GM19025 (cell line): Measurements from ENCODE around the gene IGFN1.

ENCODE experiments used
- ATAC-seq: cut with Tn5 transposase; IDR thresholded peaks from one replicate; pipeline ENCODE4 v1.9.1; 2021; ENCODE audit warnings: mild to moderate bottlenecking, low read depth, moderate library complexity; ENCODE audit not compliant: unreplicated experiment

IGFN1 gene

DNA sequence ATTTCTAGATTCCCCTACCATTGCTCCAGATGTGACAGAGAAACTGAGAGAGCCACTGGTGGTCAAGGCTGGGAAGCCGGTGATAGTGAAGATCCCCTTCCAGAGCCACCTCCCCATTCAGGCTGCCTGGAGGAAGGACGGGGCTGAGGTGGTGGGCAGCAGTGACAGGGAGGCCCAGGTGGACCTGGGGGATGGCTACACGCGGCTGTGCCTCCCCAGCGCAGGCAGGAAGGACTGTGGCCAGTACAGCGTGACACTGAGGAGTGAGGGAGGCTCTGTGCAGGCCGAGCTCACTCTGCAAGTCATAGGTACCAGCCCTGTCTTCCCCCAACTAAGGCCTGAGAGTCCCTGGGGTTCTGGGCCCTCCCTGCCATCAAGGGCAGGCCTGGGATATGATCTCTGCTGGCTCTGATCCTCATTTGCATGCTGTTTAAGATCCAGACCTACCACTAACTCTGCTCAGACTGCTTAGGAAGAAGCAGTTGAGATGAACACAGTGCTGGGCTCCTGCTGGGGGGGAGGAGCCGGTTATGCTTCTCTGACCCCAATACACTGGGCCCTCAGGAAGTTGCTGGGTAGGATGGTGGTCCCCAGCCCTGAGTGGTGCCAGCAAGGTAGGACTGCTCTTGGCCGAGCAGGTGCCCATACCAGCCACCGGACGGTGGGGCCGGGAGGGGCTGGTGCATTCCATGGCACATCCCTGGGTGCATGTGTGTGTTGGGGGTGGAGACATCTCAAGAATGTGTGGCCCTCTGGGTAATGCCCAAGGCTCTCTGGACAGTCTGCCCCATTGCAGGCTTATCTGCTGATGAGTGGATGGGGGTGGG is 25.1 kb downstream of the IGFN1 start:
- ATAC-seq: no peak

DNA sequence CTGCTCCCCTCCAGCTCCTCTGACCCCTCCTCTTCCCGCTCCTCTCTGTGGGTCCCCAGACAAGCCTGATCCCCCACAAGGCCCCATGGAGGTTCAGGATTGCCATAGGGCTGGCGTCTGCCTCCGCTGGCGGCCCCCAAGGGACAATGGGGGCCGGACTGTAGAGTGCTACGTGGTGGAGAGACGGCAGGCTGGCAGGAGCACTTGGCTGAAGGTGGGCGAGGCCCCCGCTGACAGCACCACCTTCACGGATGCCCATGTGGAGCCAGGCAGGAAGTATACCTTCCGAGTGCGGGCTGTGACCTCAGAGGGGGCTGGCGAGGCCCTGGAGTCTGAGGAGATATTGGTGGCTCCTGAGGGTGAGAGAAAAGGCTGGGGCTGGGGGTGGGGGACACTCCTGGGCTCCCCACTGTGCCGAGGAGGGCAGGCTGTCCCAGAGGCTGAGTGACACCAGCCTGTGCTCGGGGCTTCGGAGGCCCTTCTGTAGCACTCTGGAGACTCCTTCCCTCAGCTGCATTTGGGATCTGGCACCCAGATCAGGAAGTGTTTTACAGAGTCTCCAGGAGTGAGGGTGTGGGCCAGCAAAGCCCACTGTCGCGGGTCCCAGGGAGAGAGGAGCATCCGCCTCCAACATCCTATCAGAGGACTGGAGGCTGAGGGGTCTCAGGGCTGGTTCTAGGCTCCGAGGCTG is 25.9 kb downstream of the IGFN1 start:
- no peak for ATAC-seq

GRCh38 chr1:201217146-201217545 is 26.5 kb downstream of the IGFN1 start:
- ATAC-seq: no peak

DNA sequence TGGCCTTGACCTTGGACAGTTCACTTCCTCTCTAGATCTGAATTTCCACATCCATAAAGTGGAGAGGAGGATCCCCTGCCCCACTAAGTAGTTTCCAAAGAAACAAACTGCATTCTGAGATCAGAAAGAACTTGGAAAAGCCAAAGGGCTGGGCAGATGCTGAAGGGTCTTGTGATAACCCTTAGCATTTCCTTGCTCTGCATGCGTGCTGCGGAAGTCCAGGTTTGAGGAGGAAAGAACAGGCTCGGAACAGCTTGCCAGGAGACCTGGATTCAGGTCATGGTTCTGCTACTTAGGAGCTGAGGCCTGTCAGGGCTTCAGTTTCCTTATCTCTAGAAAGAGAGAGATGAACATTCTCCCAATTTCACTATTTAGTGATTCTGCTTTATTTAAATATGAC is 27.2 kb downstream of the IGFN1 start:
- no peak for ATAC-seq

DNA sequence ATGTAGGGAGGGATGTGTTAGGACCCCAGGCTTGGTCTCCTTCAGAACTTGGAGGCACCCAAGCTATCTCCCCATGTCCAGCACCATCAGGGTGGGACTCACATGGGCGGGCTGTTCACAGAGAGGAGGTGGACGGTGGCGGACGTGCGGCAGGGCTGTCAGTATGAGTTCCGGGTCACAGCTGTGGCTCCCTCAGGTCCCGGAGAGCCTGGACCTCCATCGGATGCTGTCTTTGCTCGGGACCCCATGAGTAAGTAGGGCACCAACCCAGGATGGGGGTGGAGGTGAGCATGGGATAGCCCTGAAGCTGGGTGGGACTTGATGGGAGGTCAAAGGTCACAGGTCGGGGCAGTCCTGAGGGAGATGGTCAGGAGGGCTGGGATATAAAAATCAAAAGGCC is 27.8 kb downstream of the IGFN1 start:
- no peak for ATAC-seq

DNA sequence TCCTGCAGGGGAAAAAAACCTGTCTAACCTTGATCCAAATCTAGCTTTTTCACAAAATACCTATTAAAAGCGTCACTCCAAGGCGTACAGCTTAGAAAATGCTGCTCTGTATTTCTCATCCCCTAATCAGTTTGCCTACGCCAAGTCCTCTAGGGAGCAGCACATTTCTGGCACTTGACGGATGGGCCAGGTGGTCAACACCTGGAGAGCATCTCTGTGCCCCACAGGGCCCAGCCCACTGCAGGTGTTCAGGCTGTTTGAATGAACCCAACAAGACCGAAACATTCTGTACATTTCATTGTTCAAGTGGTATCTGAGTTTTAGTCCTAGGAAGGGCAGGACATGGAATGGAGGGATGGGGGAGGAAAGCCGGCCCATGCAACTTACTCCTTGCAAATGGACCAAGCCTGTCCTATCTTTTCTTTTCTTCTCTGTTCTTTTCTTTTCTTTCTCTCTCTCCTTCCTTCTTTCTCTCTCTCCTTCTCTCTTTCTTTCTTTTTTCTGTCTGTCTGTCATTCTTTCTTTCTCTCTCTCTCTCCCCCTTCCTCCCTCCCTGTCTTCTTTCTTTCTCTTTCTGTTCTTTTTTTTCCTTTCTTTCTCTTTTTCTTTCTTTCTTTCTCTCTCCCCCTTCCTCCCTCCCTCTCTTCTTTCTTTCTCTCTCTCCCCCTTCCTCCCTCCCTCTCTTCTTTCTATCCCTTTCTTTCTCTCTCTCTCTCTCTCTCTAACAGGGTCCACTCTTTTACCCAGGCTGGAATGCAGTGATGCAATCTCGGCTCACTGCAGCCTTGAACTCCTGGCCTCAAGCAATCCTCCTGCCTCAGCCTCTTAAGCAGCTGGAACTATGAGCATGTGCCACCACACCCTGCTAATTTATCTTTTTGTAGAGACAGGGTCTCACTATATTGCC is 29.1 kb downstream of the IGFN1 start:
- ATAC-seq: no peak

GRCh38 chr1:201220388-201220715 is 29.7 kb downstream of the IGFN1 start:
- ATAC-seq: no peak

GRCh38 chr1:201221201-201221846 is 30.7 kb downstream of the IGFN1 start:
- ATAC-seq: no peak

- ATAC-seq: no peak
Measured at GRCh38 chr1:201222125-201222524, 31.5 kb downstream of the IGFN1 start.

DNA sequence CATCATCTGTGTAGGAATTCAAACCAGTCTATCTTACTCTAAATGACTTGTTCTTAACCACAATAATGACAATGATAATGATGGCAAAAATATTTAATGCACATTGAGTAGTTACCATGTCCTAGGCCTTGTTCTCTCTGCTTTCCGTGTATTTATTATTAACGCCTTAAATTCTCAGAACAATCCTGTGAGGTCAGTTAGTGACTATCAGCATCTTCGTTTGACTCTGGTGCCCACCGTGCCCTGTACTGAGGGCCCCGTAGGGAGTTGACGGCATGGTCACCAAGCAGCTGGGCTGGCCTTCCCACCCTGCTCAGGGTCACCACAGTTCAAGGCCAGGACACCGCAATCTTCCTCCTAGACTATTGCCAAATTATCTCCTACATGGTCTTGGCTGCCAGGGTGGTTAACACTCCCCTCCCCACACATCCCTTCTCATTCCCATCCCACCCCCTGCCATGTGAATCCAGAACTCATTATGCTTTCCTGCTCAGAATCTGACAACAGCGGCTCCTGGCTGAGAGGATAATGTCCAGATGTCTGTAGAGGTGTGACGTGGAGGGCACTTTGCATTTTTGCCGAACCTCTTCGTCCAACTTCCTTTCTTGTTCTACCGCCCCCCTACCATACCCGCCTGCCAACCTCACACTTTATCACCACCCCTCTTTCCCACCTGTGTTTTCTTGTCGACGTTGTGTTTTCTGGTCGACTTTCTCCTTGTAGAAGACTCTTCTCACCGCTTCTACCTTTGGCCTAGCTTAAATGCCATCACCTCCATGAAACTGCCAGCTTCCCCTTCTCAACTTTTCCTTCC is 33.4 kb downstream of the IGFN1 start:
- ATAC-seq: no peak

GRCh38 chr1:201224666-201225370 is 34.2 kb downstream of the IGFN1 start:
- no peak for ATAC-seq

- no peak for ATAC-seq
Measured at GRCh38 chr1:201226178-201226514, 35.5 kb downstream of the IGFN1 start.

DNA sequence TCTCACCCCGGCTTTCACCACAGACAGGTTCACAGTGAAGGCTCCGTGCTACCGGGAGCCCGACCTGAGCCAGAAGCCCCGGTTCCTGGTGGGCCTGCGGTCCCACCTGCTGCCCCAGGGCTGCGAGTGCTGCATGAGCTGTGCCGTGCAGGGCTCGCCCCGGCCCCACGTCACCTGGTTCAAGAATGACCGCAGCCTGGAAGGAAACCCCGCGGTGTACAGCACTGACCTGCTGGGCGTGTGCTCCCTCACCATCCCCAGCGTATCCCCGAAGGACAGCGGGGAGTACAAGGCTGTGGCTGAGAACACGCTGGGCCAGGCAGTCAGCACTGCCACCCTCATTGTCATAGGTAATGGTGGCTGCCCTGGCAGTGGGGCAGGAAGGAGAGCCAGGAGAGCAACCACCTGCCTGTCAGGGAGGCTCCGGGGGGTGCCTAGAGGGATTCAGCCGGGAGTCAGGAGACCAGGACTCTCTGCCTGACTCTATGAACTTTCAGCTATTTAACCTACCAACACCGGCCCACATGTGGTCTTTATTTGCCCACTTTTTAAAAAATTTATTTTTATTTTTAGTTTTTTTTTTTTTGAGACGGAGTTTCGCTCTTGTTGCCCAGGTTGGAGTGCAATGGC is 36.4 kb downstream of the IGFN1 start:
- ATAC-seq: no peak

GRCh38 chr1:201228011-201228983 is 37.7 kb downstream of the IGFN1 start:
- no peak for ATAC-seq

DNA sequence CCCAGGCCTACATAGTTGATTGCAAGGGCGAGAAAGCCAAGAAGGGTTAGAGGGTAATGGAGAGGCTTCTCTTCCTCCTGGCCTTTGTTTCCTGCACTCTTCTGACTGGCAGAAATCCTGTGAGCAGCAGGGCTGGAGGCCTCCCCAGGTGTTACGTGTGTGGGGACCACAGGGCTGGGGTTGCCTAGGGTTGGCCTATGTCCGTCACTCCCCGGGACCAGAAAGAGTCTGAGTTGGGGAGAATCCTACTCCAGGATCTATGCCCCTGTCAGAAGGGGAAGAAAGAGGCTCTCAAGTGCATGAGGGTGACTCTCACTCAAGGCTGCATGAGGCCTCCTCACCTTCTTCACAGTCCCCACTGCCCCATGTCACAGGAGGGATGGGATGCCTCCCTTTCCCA is 38.5 kb downstream of the IGFN1 start:
- no peak for ATAC-seq

DNA sequence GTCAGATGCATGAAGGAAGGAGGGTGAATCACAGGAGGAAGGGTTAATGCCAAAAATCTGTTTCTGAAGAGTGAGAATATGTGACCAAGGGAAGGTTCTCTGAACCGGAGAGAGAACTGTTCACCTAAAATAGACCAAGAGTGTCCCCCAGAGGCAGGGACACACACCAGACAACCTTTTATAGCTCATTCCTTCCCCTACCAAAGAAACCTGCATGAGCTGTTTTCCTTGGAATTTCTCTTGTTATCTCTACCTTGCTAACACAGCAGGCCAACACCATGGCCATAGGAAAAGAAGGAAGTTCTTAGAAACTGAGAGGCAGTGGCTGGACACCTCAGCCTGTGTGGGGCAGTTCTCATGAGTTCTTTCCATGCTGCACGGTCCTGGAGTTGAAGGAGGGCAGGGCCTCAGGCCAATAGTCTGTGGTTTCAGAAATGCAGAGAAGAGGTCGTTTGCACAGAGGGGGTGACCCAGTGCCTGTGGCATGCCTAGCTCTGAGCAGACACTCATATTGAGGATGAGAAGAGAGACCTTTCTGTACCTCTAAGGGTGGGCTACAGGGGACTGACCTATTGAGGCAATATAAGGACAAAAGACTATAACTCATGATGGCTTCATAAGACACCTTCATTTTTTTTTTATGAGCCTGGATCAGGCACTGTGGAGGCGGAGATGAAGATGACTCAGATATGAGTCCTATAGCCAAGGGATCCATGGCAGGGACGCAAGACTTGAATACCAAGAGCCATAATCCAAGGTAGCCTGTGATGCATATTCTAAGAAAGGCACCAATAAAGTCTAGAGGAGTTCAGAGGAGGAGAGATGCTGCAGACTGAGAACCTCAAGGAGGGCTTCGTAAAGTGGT is 39.4 kb downstream of the IGFN1 start:
- no peak for ATAC-seq

- ATAC-seq: no peak
Measured at GRCh38 chr1:201230676-201231075, 40.1 kb downstream of the IGFN1 start.
